CD4-positive, alpha-beta T cell treated with Interferon alpha-2 for 1 hour (primary cell): ENCODE data around the gene PHKG1.
"Not testable (repeated sequence)": the region's sequence is repeated elsewhere in the genome, so short reads cannot be mapped to it uniquely, and the experiment has no call there.

Experiments
- DNase-seq, 2 donors: peaks; one replicate each; pipeline ENCODE4 v3.0.0-alpha.2; 2020 to 2022

Gene PHKG1

DNA sequence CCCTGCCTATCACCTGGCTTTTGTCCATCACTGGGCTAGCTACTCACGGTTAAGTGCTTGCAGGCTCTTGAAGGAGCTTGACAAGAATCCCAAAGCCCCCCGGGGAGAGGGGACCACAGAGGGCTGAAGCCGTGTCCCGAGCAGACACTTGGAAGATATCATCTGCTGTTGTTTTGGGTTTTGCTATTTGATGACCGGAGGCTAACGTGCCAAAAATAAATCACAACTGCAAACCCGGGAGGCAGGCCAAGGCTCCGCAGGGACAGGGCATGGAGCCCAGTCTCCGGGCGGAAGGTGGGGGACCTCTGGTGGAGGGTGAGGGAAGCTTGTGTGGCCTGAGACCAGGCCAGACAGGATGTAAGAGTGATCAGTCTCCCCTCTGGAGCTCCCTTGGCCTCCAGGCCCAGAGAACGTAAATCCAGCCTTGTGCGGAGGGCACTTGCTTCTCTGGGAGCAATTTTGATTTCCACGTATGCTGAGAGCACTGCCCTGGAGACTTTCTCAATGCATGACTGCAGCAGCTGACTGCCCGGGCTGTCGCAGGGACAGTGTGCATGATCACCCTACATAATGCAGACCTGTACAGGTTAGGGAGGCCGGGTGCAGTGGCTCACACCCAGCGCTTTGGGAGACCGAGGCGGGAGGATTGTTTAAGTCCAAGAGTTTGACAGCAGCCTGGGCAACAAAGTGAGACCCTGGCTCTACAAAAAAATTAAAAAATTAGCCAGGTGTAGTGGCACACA is at the start of gene PHKG1:
TSS of gene PHKG1 (minus strand) at position 164 of the 743 bp plus-strand sequence. CDS start 4,011 bp downstream, outside the sequence.
- DNase-seq: no peak

- DNase-seq: not testable (repeated sequence)
These were observed 38.3 kb upstream of the PHKG1 start for GRCh38 chr7:56131062-56131461.

DNA sequence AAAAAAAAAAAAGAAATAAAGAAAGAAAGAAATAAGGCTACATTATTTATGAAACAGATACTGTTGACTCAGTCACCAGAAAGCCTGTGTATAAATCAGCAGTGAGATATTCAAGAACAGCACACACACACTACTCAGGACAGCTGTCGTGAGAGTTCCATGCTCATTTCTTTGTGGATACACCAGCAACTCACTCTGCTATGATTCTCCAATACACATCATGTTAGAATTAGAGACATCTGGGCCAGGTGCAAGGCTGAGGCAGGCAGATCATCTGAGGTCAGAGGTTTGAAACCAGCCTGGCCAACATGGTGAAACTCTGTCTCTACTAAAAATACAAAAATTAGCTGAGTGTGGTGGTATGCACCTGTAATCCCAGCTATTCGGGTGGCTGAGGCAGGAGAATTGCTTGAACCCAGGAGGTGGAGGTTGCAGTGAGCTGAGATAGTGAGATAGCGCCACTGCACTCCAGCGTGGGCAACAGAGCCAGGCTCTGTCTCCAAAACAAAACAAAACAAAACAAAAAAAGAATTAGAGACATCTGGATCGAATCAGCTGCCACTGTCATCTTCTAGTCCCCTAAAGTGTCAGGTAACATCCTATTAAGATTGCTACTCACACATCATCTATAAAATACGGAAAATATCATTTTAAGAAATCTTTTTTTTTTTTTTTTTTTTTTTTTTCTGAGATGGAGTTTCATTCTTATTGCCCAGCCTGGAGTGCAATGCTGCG is 34.7 kb upstream of the PHKG1 start:
- no peak for DNase-seq

- no peak for DNase-seq
These were observed 33.1 kb upstream of the PHKG1 start for GRCh38 chr7:56125831-56126230.

GRCh38 chr7:56124981-56125380 is 32.2 kb upstream of the PHKG1 start:
- no peak for DNase-seq

GRCh38 chr7:56121440-56121839 is 28.7 kb upstream of the PHKG1 start:
- no peak for DNase-seq

GRCh38 chr7:56115852-56116538 is 23.2 kb upstream of the PHKG1 start, which contains the start of gene NUPR2:
Gene NUPR2, minus strand, starts transcription at chr7:56116417. Its CDS starts 103 bp downstream, at chr7:56116314.
- DNase-seq: no peak

GRCh38 chr7:56112244-56112643 is 19.5 kb upstream of the PHKG1 start:
- not testable (repeated sequence) for DNase-seq

DNA sequence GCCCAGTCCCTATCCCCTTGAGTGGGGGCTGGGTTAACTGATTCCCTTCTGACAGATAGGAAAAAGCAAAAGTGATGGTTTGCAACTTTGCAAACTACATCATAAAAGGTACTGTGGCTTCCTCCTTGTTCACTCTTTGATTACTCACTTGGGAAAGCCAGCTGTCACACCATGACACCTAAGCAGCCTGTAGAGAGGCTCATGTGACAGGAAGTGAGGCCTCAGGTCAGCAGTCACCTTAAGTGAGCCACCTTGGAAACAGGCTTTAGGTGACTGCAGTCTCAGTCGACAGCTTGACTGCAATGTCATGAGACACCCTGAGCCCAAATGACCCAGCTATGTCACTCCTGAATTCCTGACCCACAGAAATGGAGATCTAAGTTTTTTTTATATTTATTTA is 17.9 kb upstream of the PHKG1 start:
- DNase-seq: no peak

- no peak for DNase-seq
These were observed 15.2 kb upstream of the PHKG1 start for GRCh38 chr7:56107954-56108258.

- peak; percentile 96 to 97 for DNase-seq
These were observed 13.6 kb upstream of the PHKG1 start, which contains the start of gene CHCHD2 for GRCh38 chr7:56106108-56107073. Gene CHCHD2, minus strand, starts transcription at chr7:56106476. Its CDS starts 63 bp downstream, at chr7:56106413.

GRCh38 chr7:56105508-56105907 is 12.8 kb upstream of the PHKG1 start:
- DNase-seq: peak; percentile 29 to 59

DNA sequence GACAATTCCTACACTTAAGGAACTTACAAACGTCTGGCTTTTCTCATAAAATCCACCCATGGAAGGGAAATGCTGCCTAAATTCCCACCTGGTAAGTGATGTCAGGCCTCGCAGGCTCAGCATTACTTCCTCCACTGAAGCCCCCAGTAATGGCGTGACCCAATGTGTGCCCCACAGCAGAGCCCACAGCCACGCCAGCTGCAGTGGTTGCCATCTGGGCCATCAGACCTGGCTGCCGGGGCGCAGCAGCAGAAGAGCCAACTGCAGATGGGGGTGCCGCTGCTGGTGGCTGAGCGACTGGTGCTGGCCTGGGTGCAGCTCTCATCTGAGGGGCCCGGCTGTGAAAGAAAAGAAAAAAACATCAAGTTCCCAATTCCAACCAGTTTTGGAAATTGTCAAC is 11.4 kb upstream of the PHKG1 start:
- not testable (repeated sequence) for DNase-seq

DNA sequence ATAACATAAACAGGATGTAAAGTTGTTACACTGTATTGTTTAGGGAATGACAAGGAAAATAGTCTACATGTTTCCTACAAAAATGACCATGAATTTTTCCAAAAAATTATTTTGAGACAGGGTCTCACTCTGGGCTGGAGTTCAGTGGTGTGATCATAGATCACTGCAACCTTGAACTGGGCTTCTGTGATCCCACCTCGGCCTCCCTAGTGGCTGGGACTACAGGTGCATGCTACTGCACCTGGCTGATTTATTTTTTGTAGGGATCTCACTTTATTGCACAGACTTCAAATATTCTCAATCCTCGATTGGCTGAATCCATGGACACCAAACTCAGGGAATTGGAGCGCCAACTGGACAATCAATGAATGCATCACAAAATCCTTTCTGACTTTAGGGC is 6.9 kb upstream of the PHKG1 start:
- DNase-seq: no peak

- DNase-seq: not testable (repeated sequence)
These were observed 5.6 kb upstream of the PHKG1 start for GRCh38 chr7:56098187-56099008.

GRCh38 chr7:56097700-56098099 is 4.9 kb upstream of the PHKG1 start:
- DNase-seq: no peak

GRCh38 chr7:56092388-56092787 is 364 bp downstream of the PHKG1 start:
- DNase-seq: not testable (repeated sequence)

- no peak for DNase-seq
These were observed 1.2 kb downstream of the PHKG1 start for GRCh38 chr7:56091591-56091990.

DNA sequence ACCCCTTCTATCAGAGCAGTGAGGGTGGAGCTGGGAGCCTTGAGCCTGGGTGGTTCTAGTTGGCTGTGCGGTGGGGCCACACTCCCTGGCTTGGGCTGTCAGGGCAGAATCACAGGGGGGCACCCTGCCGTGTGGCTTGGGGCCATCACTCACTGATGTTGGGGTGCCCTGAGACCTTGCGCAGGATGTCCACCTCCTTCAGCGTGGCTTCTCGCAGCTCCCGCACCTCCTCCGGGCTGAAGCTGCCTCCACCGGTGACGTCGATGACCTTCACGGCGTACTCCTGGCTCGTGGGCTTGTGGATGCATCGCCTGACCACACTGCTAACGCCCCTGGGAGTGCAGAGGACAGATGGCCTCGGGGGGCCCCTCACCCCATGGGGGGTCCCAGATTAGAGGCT is 5.3 kb downstream of the PHKG1 start:
- no peak for DNase-seq

- no peak for DNase-seq
These were observed 6.0 kb downstream of the PHKG1 start for GRCh38 chr7:56086761-56087160.

DNA sequence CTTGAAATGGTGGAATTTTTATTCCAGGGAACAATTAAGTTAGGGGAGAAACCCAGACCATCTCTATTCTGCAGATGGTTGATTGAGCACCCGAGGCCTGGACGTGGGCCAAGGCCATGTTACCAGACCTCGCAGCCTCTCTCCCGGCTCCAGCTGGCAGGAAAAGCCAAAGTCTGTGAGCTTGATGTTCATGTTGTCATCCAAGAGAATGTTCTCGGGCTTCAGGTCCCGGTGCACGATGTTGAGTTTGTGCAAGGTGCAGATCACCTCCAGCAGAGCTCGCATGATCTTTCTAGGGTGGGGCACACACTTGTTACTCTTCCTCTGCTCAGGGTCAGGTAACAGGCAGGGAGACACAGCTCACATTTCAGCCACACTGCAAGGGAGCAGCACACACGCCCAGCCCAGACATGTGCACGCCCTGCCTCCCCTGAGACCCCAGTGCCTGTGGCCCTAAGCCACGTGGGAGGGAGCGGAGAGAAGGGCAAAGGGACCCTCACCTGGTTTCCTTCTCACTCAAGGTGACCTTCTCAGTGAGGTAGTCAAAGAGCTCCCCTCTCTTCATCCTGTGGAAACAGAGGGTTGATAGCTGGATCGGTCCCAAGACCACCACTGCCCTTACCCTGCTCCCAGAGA is 9.5 kb downstream of the PHKG1 start:
- DNase-seq: no peak
